NCI-H524 treated with DMSO at 0.1 percent for 48 hours (cell line): ENCODE results near the gene GYPA.
A peak's percentile ranks its signal among the peaks of the same experiment; 100 is the strongest.
"Not testable (repeated sequence)": the region's sequence is repeated elsewhere in the genome, so short reads cannot be mapped to it uniquely, and the experiment has no call there.

Experiments used
- DNase-seq: peaks from one replicate; lab custom pipeline; 2025; lab: John Stamatoyannopoulos, UW

Gene GYPA

DNA sequence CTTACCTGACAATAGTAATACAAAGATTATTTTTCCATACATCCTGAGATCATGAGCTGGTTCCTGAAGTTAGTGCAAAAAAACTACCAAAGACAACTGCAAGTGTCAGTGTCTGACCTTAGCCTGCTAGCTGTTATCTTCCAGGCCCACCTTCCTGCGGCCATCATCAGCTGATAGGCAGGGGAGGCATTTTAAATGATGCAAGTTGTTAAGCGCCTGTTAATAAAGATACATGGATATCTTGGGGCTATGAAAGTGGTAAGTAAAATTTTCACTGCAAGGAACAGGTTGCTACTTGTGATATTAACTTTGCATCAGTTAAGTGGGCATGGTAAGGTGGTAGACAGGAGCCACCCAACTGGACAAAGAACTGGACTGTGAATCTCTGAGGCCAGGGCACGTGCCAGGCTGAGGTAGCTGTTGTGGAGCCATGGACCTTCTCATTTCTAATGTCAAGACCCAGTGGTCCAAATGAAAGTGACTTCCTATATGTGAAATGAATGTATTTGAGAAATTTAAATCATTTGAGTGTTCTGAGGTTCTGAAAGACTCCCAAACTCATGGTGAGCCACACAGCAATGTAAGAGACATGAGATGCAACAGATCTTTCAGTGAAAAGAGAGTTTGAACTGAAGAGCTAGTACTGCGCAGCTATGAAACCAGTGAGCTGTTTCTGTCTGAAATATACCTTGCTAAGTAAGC is at the start of gene GYPA:
GYPA (minus strand) TSS at position 125 of the 702 bp plus-strand sequence; CDS start at position 42, 83 bp downstream.
- DNase-seq: not testable (repeated sequence)

GRCh38 chr4:144190009-144190408 is 49.5 kb upstream of the GYPA start:
- no peak for DNase-seq

GRCh38 chr4:144189121-144189520 is 48.6 kb upstream of the GYPA start:
- no peak for DNase-seq

DNA sequence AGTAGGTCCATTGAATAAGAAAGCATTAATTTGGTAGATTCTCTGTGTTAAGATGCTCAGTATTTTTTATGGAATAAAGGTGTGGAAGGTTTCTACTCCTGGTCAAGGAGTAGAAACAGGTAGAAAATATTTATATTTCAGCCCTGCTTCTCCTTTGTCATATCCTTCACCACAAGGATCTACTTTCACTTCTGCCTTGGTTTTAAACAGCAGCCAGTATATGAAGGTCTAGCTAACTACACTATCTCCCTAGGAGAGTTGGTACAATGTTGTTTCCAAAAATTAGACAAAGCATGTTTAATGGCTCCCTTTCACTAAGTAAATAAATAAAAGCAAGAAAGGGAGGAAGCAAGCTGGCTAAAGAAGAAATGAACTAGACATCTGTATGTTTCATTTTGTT is 44.6 kb upstream of the GYPA start:
- DNase-seq: no peak

DNA sequence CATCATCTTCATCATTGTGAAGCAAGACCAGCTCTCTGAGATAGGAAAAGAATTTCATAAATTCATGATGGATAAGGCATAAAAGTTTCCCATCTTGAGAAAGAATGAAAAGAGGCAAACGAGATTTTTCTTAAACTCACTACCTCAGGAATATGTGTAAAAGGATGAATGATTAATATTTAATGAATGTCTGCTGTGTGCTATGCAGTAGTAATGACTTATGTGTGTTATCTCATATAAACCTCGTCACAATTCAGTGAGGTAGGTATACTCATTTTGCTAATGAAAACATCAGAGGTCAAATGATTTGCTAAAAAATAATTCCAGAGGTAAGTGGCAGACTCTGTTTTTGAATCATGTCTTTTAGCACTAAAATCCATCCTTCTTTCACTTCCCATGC is 42.6 kb upstream of the GYPA start:
- no peak for DNase-seq

DNA sequence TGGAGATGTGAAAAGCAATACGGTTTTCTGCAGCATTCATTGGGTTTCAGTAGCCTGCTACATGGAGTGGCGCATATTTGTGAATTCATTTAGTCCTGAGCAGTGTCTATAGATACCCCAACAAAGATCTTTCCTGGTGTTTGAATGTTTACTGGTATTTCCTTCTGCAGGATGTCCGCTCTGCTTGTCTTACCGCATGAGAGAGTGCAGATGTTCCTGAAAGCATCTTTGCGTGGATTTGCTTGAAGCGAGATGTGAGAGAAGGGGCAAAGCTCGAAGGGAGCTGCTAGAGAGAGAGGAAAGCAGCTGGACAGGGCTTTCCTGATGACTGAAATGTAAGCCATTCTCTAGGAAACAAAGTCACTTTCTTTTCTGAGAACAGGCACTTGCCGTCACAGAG is 40.9 kb upstream of the GYPA start:
- DNase-seq: no peak

- no peak for DNase-seq
These were observed 38.7 kb upstream of the GYPA start for GRCh38 chr4:144179152-144179739.

DNA sequence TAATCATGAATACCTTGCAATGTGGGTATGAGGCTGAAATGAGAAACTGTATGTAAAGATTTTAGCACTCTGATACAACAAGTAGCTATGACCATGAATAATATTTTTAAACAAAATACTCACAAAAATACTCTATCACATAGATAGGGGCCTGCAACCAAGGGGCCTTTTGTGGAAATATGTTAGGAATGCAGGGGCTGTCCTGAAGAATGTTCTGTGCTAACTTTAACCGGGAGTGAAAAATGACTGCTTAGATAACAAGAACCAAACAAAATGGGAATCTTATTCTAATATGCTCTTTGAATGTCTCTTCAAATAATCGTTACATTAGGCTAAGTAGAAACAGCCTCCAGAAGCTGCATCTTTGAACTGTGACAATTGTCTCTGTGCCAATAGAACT is 37.9 kb upstream of the GYPA start:
- no peak for DNase-seq

DNA sequence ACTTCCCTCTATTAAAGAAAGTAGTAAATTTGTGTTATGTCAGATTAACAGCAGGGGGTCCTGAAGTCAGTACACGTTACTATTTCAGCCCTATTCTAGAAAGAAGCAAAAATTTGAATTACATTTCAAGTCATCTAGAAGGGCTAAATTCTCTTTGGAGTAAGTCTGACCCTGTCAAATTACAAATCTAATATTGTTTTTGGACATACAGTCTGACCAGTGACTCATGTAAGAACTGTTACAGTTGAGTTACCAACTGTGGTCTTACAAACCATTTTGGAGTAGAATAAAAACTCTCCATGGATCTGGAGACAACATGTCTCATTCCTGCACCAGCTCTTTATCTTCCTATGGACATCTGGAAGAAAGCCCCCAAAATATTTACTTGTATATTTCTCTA is 36.0 kb upstream of the GYPA start:
- DNase-seq: no peak

DNA sequence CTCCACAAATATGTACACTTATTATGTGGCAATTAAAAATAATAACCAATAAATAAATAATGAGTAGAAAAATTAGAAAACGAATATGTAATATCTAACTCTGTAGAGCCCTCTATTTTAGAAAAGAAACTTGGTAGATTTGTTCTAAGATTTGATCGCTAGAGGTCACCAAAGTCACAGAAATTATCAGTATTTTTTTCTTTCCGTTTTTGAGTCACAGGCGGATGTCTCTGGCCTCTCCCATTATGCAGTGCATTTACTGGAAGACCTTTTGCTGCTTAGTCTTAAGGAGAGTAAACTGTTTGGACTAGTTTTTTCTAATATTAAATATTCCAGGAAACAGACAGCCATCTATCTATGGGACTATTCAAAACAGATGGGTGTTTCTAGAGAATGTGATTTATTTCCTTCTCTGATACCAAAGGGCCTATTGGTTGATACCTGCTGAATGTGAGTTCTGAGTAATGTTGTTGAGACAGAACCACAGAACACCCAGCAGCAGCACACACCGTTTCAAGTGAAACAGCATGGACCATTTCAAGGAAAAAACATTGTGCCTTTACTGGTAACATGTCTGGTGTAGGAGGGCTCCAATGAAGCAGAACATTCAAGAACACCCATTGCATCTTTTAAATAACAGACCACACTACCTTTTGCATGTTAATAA is 34.0 kb upstream of the GYPA start:
- no peak for DNase-seq

DNA sequence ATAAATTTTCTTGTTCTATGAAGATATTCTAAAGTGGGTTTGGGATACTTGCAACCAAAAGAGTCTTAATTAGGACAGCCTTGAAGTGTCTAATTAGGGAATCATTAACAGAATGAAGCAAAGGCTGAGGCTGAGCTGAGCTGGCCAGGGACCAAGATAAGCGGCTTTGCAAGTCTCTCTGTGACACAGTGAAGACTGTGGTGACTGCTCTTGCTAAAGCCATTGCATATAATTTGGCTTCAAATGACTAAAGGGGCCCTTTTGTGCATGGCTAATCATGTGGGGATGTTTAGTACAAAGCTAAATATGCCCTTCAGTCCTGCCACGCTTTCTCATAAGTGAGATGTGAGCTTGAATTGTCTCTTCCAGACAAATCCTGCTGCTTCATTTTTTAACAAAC is 31.2 kb upstream of the GYPA start:
- DNase-seq: no peak

DNA sequence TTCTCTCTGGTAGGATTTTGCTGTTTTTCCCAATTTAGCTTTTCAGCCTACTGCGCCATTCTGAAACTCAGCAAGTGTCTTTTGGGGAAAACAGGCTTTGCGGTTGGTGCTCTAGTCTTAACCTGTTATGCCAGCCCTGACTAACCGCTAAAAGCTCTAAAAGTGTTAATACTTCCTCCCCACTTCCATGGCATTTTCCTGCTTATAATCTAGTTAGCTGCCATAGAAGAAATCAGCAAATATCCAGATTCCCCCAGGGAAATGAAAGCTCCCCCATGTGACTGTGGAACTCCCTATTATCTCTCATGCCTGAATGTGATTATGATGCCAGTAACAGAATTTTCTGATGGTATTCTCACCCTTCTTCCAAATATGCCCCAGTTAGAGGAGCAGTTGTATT is 28.7 kb upstream of the GYPA start:
- DNase-seq: no peak

DNA sequence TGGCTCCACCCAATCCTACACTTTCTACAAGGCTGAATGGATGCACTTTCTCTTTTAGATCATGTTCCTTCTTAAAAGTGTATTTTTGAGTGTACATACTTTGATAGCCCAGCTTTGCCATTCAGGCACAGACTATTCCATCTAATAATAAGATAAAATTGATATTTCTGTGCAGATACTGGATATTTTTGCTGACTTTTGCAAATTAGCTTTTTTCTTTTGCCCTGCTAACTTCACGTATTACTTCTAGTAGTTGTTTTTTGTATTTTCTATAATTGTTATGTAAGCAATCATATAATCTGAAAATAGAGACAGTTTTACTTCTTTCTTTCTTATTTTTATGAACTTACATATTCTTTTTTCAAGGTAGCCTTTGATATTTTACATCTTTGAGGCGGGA is 13.5 kb upstream of the GYPA start:
- DNase-seq: no peak

GRCh38 chr4:144142690-144143326 is 2.3 kb upstream of the GYPA start:
- DNase-seq: peak; percentile 1

DNA sequence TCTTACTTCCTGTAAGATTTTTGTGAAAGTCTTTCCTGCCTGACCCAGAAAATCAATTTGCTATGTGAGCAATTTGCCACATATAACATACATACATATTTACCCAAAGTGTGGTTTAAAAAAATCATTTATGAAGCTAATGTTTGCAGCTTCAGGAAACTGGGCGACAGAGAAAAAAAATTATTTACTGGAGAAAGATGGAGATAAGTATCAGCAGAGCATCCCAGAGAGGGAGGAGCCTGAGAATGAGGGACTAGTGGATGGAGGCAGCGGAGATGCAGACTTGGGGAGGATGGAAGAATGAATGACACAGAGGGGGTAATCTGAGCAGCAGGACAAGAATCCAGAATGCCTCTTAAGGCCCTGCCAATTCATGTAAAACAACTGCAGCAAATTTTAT is 975 bp upstream of the GYPA start:
- no peak for DNase-seq

- DNase-seq: not testable (repeated sequence)
These were observed 527 bp downstream of the GYPA start for GRCh38 chr4:144139991-144140390.

DNA sequence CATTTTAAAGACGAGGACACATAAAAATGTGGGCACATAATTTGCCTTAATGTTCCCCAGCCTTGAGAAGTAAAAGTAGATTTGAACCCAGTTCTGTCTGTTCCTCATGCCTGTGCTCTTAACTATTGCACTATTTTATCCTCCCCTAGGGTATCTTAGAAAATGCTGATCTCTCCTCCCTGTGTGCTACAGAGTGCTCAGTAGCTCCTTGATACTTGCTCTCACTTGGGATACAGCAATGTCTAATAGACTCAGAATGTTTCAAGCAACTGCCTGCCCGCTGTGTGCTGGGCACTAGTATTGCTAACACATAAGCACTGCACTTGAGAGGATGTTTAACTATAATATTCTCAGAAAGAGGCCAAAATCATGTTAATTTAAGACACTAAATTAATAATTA is 971 bp downstream of the GYPA start:
- DNase-seq: not testable (repeated sequence)

GRCh38 chr4:144138239-144138638 is 2.3 kb downstream of the GYPA start:
- not testable (repeated sequence) for DNase-seq

DNA sequence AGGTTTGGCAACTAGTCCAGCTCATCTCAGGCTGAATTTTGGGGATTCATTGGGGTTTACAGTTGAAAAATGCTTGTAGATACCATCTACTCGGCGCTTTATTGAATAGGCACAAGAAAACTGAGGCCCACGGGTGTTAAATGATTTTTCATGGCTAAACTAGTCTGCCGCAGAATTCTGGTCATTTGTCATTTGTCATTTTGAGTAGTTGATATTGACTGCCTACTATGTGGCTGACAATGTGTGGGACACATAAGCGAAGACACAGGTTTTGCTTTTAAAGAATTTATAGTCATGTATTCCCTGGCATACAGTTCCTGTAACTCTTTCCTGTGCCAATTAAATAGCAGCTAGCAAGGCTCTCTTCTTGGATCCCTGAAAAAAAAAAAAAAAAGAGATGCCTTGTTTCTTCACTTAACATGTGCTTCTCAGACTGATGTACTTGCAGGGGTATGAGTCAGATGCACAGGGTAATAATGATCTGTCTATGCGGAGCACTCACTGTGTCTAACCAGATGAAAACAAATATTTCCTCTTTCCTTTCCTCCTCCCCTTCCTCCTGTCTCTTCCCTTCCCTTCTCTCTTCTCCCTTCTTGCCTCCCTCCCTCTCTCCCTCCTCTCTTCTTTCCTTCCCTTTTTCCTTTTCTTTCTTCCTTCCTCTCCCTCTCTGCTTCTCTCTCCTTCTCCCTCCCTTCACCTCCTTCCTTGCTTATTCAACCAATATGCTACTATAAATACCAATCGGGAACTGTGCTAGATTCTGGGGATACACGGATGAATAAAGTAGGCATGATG is 3.2 kb downstream of the GYPA start:
- not testable (repeated sequence) for DNase-seq

DNA sequence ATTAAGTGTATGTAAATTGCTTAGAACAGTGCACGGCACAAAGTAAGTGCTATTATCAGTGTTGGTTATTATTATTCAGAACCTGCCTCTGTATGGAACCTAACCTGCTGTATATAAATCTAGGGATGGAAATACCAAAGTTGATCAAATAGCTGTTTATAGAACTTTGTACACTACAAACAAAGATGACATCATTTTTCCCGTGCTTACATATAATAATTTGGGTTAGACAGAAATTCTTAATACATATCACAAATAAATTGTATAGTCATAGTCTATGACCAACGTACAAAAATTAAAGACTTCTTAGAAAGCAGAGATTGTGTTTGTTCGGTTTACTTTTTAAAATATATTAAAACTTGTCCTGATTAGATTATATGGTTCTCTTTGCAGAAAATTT is 4.3 kb downstream of the GYPA start:
- DNase-seq: not testable (repeated sequence)

DNA sequence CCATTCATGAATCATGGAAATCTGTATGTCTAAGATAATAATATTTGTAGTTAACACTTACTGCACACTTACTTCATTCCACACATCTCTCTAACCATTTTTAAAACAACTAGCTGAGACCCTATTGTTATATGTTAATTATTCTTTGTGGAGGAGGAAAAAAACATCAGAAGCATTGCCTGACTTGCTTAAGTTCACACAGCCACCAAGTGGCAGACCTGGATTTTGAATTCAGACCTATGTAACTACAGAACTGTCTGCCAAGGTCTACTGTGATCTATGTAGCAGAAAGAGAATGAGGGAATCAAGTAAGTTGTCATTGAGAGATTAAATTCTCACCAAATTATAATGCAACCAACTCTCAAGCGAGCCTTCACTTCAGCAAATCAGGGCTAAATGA is 10.4 kb downstream of the GYPA start:
- DNase-seq: not testable (repeated sequence)

GRCh38 chr4:144129336-144129875 is 11.1 kb downstream of the GYPA start:
- not testable (repeated sequence) for DNase-seq
